Naive B cell (primary cell): ENCODE data around the gene C22orf42. TPM values are rescaled to one million over a fixed set of nuclear protein-coding genes. Genes with fewer than 3 reads are reported as not detected.
"Not testable (repeated sequence)": the region's sequence is repeated elsewhere in the genome, so short reads cannot be mapped to it uniquely, and the experiment has no call there.

Source experiments
- ATAC-seq, 2 donors: fragments of 150-1000 bp; cut with Tn5 transposase; 2 replicates each; pipeline ENCODE4 v1.10.0; 2021; ENCODE audit warnings: low read depth in 2 of 2, mild to moderate bottlenecking in 2 of 2, moderate library complexity in 2 of 2
- DNase-seq: peaks from one replicate; pipeline ENCODE4 v3.0.0; 2022
- H3K27ac Mint-ChIP-seq, 6 donors: one replicate each; pipeline ENCODE4 v1.8.0; 2020 to 2022; ENCODE audit warnings: mild to moderate bottlenecking in 6 of 6, mixed read lengths in 6 of 6, moderate library complexity in 5 of 6, inconsistent platforms in 2 of 6
- H3K27me3 Mint-ChIP-seq, 3 donors: one replicate each; pipeline ENCODE4 v1.8.0; 2021 to 2022; ENCODE audit warnings: mixed read lengths in 3 of 3, mild to moderate bottlenecking in 1 of 3
- H3K36me3 Mint-ChIP-seq, 2 donors: one replicate each; pipeline ENCODE4 v1.8.0; 2020 to 2022; ENCODE audit warnings: mixed read lengths in 2 of 2, inconsistent platforms in 1 of 2, mild to moderate bottlenecking in 1 of 2
- H3K4me1 Mint-ChIP-seq, 3 donors: one replicate each; pipeline ENCODE4 v1.8.0; 2020 to 2022; ENCODE audit warnings: mixed read lengths in 3 of 3, inconsistent platforms in 1 of 3, mild to moderate bottlenecking in 1 of 3, moderate library complexity in 1 of 3
- H3K4me3 Mint-ChIP-seq, 8 donors: one replicate each; pipeline ENCODE4 v1.8.0; 2020 to 2022; ENCODE audit warnings: mild to moderate bottlenecking in 8 of 8, mixed read lengths in 8 of 8, moderate library complexity in 8 of 8, inconsistent platforms in 2 of 8
- H3K9me3 Mint-ChIP-seq, 7 donors: one replicate each; pipeline ENCODE4 v1.8.0; 2020 to 2022; ENCODE audit warnings: mixed read lengths in 7 of 7, mild to moderate bottlenecking in 5 of 7, inconsistent platforms in 2 of 7, moderate library complexity in 1 of 7
- polyA plus RNA-seq, 6 donors: library from polyadenylated mRNA; unstranded; fragments of 300-500 nt; fragmentation: Illumina TruSeq; gene quantifications; one replicate each; pipeline ENCODE4 v1.2.3, GENCODE V29; 2021; ENCODE audit warnings: low read depth in 6 of 6

Gene C22orf42
- polyA plus RNA-seq, 6 donors from 2014 or later, result not detected

DNA sequence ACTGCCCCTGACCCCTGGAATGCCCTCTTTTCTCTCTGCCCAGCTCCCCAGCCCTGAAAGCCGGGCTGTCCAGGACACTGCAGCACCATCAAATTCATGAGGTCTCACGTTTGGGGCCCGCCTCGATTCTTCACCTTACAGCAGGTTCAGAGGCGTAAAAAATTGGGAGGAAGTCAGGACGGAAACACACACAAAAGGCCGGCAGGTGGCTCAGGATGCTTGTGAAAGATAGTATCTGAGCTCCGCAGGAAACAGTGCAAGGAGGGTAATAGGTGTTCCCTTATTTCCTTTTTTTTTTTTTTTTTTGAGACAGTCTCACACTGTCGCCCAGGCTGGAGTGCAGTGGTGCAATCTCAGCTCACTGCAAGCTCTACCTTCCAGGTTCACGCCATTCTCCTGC is 41.6 kb upstream of the C22orf42 start:
- H3K27ac Mint-ChIP-seq, result no peak overlapping the region
- DNase-seq, result no peak
- peaks cover 0 to 1% (median 0%) of the 10 kb centered on the region in 7 donors for H3K9me3 Mint-ChIP-seq
- no peaks in the 10 kb centered on the region for H3K36me3 Mint-ChIP-seq
- no peak overlapping the region for H3K4me3 Mint-ChIP-seq
- peaks cover 4 to 17% (median 5%) of the 10 kb centered on the region in 3 donors for H3K4me1 Mint-ChIP-seq
- peaks cover 30 to 76% (median 66%) of the 10 kb centered on the region in 3 donors for H3K27me3 Mint-ChIP-seq
- ATAC-seq, result no peak

DNA sequence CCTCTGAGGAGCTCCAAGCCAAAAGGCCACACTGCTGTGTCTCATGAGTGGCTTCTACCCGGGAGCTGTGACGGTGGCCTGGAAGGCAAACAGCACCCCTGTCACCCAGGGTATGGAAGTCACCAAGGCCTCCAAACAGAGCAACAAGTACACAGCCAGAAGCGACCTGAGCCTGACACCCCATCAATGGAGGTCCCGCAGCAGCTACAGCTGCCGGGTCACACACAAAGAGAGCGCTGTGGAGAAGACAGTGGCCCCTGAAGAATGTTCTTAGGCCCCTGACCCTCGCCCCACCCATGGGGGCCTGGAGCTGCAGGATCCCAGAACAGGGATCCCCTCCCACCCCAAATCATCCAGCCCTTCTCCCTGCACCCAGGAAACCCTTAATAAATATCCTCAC is 40.9 kb upstream of the C22orf42 start:
- Mint-ChIP-seq H3K9me3 (peaks cover 0 to 1% (median 0%) of the 10 kb centered on the region in 7 donors), H3K27me3 (peaks cover 30 to 72% (median 62%) of the 10 kb centered on the region in 3 donors), H3K4me3 (no peak overlapping the region), H3K36me3 (no peaks in the 10 kb centered on the region), H3K4me1 (peaks cover 4 to 16% (median 5%) of the 10 kb centered on the region in 3 donors), H3K27ac (no peak overlapping the region)
- DNase-seq, result no peak
- ATAC-seq, result no peak

DNA sequence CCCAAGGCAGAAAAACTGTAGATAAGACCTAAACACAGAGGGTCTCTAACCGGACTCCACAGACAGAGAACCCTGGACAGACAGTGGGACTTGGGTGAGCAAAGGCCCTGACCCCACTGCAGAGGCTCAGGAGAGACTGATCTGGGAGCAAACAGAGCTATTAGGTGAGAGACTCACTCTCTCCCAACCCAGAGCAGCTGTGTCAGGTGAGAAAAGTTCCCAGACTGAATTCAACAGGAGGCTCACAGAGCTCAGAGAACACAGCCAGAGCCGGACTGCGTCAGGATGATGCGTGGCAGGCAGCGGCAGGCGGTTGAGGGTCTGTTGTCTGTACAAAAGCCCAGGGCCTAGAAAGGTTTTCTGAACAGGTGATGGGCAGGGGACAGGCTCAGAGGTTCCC is 40.2 kb upstream of the C22orf42 start:
- Mint-ChIP-seq H3K4me3 (no peak overlapping the region), H3K27me3 (peaks cover 24 to 66% (median 55%) of the 10 kb centered on the region in 3 donors), H3K27ac (no peak overlapping the region), H3K9me3 (peaks cover 0 to 1% (median 0%) of the 10 kb centered on the region in 7 donors), H3K36me3 (no peaks in the 10 kb centered on the region), H3K4me1 (peaks cover 2 to 14% (median 5%) of the 10 kb centered on the region in 3 donors)
- ATAC-seq (no peak), DNase-seq (no peak)

DNA sequence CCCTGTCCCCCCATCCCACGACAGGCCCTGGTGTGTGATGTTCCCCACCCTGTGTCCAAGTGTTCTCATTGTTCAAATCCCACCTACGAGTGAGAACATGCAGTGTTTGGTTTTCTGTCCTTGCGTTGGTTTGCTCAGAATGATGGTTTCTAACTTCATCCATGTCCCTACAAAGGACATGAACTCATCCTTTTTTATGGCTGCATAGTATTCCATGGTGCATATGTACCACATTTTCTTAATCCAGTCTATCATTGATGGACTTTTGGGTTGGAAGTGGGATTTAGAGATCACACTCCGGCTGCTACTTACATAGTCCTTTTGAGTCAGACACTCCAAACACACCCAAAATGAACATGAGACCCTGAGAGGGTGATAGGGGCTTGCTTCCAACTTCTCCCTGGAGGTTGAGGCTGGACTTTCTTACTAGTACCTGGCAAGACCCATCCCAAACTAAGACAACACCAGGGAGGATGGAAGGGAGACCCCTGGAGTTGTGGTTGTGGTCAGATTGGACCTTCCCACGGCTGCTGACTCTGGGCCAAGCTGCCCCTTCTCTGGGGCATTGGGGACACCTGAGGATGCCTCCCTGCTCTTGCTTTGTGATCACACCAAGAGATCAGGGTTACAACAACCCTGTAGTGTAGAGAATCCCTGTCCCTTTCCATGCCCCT is 38.6 kb upstream of the C22orf42 start:
- H3K27ac Mint-ChIP-seq, H3K36me3 Mint-ChIP-seq, H3K9me3 Mint-ChIP-seq, DNase-seq, ATAC-seq, H3K4me3 Mint-ChIP-seq, H3K4me1 Mint-ChIP-seq: not testable (repeated sequence)
- peaks cover 22 to 56% (median 45%) of the 10 kb centered on the region in 3 donors for H3K27me3 Mint-ChIP-seq

DNA sequence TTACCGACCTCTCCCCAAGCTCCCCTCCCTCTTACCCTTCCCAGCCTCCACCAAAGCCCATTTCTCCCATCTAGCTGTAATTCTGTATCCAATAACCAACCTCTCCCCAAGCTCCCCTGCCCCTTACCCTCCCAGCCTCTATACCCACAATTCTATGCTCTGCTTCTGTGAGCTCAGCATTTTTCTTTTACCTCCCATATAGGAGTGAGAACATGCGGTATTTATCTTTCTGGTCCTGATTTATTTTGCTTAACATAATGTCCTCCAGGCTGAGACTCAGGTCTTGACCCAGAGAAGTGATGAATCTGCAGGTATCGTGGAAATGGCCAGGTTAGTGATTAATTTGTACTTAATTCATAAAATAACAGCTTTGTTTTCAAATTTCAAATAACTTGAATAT is 36.8 kb upstream of the C22orf42 start:
- not testable (repeated sequence) for H3K36me3 Mint-ChIP-seq, H3K4me3 Mint-ChIP-seq, DNase-seq, H3K9me3 Mint-ChIP-seq, H3K27ac Mint-ChIP-seq, ATAC-seq, H3K4me1 Mint-ChIP-seq
- peaks cover 26 to 55% (median 47%) of the 10 kb centered on the region in 3 donors for H3K27me3 Mint-ChIP-seq

DNA sequence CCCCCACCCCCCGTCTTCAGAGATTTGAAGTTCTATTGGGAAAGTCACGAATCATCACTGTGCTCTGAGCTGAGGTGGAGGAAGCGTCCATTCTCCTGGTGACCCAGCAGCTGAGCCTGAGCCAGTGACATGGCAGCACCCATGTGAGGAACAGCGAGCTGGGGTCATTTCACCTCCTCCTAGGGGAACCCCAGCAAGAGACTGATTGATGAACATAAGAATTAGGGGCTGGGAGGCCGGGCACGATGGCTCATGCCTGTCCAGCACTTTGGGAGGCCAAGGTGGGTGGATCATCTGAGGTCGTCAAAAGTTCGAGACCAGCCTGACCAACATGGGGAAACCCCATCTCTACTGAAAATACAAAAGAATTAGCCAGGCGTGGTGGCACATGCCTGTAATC is 34.2 kb upstream of the C22orf42 start:
- ATAC-seq, H3K4me3 Mint-ChIP-seq, H3K27ac Mint-ChIP-seq, H3K9me3 Mint-ChIP-seq, H3K4me1 Mint-ChIP-seq, DNase-seq, H3K36me3 Mint-ChIP-seq: not testable (repeated sequence)
- peaks cover 27 to 39% (median 37%) of the 10 kb centered on the region in 3 donors for H3K27me3 Mint-ChIP-seq

DNA sequence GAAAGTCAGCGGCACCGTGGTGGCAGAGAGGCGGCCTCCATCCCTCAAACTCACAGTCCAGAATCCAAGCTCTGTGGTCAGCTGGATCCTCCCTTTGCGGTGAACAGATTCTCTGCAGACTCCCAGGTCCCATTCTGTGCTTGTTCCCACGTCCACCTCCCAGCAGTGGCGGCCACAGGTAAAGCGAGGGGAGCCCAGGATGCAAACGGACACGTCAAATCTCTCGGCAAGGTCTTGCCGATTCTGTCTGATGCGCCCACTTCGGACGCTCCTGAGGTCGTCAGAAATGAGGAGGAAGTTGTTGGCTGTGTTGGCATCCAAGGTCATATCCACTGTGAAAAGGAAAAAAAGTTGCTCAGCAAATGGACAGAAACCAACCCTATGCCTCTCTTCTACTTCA is 31.9 kb upstream of the C22orf42 start:
- H3K4me1 Mint-ChIP-seq, H3K4me3 Mint-ChIP-seq, DNase-seq, H3K36me3 Mint-ChIP-seq, ATAC-seq, H3K9me3 Mint-ChIP-seq, H3K27ac Mint-ChIP-seq: not testable (repeated sequence)
- H3K27me3 Mint-ChIP-seq, result peaks cover 25 to 43% (median 33%) of the 10 kb centered on the region in 3 donors

DNA sequence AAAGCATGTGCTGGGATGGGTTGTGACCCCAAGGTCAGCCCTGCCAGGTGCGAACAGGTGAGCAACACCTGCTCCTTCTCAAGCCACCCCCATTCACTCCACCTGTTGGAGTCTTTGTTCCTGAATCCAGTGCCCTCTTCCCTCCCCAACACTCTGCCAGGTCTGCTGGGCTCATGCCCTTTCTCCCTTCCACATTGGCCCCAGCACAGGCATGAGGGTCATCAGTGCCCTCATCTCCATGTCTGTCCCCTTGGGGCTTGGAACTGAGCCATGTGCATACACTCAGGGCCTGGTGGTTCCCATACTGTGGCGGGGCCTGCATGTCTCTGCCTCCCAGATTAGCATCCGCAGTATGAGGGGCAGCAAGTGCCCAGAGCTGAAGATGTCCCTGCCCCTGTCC is 26.7 kb upstream of the C22orf42 start:
- H3K9me3 Mint-ChIP-seq, result no peaks in the 10 kb centered on the region
- peaks cover 11 to 24% (median 17%) of the 10 kb centered on the region in 3 donors for H3K27me3 Mint-ChIP-seq
- H3K4me1 Mint-ChIP-seq, result no peaks in the 10 kb centered on the region
- no peaks in the 10 kb centered on the region for H3K36me3 Mint-ChIP-seq
- H3K27ac Mint-ChIP-seq, result no peak overlapping the region
- ATAC-seq (no peak), DNase-seq (no peak)
- H3K4me3 Mint-ChIP-seq, result no peak overlapping the region

DNA sequence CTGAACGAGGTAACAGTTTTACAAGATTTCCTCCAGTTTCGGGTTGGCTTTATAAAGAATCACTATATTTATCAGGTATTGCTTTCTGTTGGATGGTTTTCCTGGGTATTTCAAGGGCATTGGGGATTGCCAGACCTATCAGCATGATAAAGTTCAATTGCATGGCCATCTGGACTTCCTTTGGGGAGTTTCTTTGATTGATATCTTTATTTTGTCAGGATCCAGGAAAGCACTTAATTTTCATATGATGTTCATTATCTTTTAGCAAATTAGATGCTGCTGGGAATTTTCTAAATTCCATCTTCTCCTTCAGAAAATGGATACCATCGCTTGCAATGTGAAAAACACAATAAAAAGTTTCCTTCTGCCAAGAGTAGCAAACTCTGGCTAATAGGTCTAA is 24.5 kb upstream of the C22orf42 start:
- H3K27ac Mint-ChIP-seq, result no peak overlapping the region
- no peaks in the 10 kb centered on the region for H3K9me3 Mint-ChIP-seq
- peaks cover 11 to 21% (median 18%) of the 10 kb centered on the region in 3 donors for H3K27me3 Mint-ChIP-seq
- ATAC-seq (no peak), DNase-seq (no peak)
- H3K4me3 Mint-ChIP-seq, result no peak overlapping the region
- no peaks in the 10 kb centered on the region for H3K36me3 Mint-ChIP-seq
- no peaks in the 10 kb centered on the region for H3K4me1 Mint-ChIP-seq

DNA sequence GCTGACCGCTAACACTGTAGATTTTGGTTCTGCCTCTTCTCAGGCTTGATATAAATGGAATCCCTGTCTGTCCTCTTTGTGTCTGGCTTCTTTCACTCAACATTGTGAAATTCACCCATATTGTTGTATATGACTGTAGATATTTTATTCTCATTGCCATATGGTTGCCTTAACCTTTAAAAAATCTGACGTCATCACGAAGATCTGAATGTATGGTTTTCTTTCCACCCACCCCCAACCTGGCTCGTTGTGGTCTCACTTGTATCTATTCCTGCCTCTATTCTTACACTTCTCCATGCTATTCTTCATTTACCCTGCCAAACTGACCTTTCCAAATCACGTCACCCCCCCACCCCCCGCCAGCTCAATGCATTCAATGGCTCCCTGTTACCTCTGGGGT is 21.9 kb upstream of the C22orf42 start:
- DNase-seq (no peak), ATAC-seq (no peak)
- Mint-ChIP-seq H3K27ac (no peak overlapping the region), H3K4me1 (no peaks in the 10 kb centered on the region), H3K27me3 (peaks cover 4 to 31% (median 23%) of the 10 kb centered on the region in 3 donors), H3K36me3 (no peaks in the 10 kb centered on the region), H3K4me3 (no peak overlapping the region), H3K9me3 (peaks cover 0 to 3% (median 0%) of the 10 kb centered on the region in 7 donors)

DNA sequence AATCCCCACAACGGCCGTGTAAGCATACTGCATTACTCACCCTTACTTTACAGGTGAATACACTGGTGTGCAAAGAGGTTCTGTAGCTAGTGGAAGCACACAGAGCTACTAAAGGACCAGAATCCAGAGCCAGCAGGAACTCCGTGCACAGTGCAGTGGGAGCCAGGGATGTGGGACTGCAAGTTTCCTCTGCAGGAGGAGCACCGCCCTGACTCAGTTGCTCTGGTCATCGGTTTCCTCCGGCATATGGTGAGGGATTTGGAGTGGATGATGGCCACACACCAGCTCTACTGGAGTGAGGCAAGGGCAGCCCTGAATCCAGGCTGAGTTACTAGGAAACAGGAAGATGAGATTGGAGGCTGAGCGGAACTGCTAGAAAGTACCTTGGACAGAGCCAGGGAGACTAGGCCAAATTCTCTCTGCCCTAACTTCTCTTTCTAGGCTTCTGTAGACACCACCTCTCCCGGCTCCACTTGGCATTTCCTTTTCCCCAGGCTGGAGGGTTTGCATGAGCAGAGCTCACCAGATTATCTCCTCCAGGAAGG is 18.2 kb upstream of the C22orf42 start:
- H3K4me1 Mint-ChIP-seq, result peaks cover 0 to 4% (median 0%) of the 10 kb centered on the region in 3 donors
- ATAC-seq (no peak), DNase-seq (no peak)
- H3K27ac Mint-ChIP-seq, result no peak overlapping the region
- H3K36me3 Mint-ChIP-seq, result peaks cover 0 to 4% of the 10 kb centered on the region in 2 donors
- H3K4me3 Mint-ChIP-seq, result no peak overlapping the region
- H3K9me3 Mint-ChIP-seq, result peaks cover 0 to 3% (median 0%) of the 10 kb centered on the region in 7 donors
- H3K27me3 Mint-ChIP-seq, result peaks cover 20 to 50% (median 27%) of the 10 kb centered on the region in 3 donors

DNA sequence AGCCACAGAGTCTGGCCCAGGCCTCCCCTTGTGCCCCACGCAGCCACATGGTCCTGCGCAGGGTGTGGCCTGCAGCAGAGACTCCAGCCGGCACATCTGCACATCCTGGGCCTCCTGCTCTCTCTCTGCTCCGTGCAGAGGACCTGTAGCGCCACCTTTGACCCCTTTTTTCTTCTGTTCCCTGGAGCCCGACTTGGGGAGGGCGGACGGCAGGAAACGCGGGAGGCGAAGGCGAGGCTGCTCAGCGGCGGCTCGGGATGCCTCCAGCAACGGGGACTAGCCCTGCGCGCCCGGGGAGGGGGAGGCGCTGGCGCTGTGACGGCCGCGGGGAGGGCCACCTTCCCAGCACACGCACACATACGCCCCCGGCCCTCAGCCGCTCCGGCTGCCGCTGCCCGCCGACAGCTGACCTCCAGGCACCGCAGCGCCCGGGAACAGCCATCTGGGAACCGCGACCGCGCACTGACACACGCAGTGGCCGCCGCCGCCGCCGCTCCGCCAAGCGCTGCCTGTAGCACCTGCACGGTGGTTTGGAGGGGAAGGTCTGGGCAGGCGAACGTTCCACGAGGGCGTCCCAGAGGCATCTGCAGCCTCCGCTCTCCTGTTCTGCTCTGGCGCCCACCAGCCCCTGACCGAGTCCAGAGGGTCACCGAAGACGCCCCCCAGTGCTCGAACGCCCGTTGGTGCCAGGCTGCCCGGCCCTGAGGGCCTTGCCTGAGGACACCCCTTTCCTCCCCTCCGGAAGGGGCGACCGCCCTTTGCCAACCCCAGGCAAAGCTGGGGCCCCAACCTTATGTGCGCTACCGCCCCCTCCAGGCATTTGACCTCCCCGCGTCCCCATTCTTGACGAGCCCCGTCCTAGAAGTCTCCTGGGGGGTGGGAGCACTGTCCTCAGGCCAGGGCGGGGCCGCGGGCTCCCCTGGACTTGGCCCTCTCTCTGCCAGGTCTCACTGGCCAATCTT is 16.9 kb upstream of the C22orf42 start:
- peaks cover 0 to 4% of the 10 kb centered on the region in 2 donors for H3K36me3 Mint-ChIP-seq
- peaks cover 20 to 51% (median 27%) of the 10 kb centered on the region in 3 donors for H3K27me3 Mint-ChIP-seq
- ATAC-seq (no peak), DNase-seq (no peak)
- peaks cover 0 to 4% (median 0%) of the 10 kb centered on the region in 3 donors for H3K4me1 Mint-ChIP-seq
- H3K9me3 Mint-ChIP-seq, result peaks cover 0 to 3% (median 0%) of the 10 kb centered on the region in 7 donors
- H3K27ac Mint-ChIP-seq, result no peak overlapping the region
- peak overlapping the region in 1 of 8 donors; percentile 25 for H3K4me3 Mint-ChIP-seq

DNA sequence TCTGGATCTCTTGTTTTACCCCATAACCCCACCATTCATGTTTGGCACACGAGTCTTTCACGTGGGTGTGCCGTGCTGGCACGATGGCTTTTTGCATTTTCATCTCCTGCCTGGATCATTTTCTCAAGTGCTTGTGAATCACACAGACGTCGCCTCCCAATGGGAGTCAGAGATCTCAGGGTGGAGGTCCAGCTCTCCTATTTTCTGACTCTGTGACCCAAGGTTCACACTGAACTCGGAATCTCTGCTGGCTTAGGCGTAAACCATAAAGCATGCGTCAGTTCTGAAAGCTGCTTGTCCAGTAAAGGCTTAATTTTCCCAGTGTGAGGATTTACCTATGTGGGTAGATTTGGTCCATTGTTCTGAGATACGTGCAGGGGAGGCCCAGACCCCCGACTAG is 16.0 kb upstream of the C22orf42 start:
- Mint-ChIP-seq H3K9me3 (peaks cover 0 to 3% (median 0%) of the 10 kb centered on the region in 7 donors), H3K27ac (no peak overlapping the region), H3K27me3 (peaks cover 20 to 55% (median 27%) of the 10 kb centered on the region in 3 donors), H3K4me3 (no peak overlapping the region), H3K36me3 (peaks cover 0 to 4% of the 10 kb centered on the region in 2 donors), H3K4me1 (peaks cover 0 to 4% (median 0%) of the 10 kb centered on the region in 3 donors)
- DNase-seq, result no peak
- no peak for ATAC-seq
